Stimulated activated naive CD4-positive, alpha-beta T cell (primary cell): ENCODE results near the gene RMI1.
"Not testable (repeated sequence)": the region's sequence is repeated elsewhere in the genome, so short reads cannot be mapped to it uniquely, and the experiment has no call there.

ENCODE experiments used
- DNase-seq, 6 experiments: peaks; one replicate each; lab custom pipeline; 2025; lab: John Stamatoyannopoulos, UW

Gene RMI1

DNA sequence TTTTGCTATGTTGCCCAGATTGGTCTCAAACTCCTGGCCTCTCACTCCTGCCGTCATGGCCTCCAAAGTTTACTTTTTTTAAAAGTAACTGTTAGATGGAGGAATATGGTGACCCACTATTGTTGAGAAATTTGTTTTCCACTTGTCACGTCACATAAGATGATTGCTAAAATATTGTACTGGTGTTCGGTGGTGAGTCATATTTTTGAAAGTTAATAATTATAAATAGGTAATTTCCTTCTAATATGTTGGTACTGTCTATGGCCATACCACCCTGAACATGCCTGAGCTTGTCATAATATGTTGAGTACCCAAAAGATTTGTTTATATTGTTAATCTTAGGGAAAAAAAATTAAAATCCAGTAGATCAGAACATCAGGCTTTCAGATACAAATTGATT lies 22.6 kb downstream of the RMI1 start:
- DNase-seq, result no peak

DNA sequence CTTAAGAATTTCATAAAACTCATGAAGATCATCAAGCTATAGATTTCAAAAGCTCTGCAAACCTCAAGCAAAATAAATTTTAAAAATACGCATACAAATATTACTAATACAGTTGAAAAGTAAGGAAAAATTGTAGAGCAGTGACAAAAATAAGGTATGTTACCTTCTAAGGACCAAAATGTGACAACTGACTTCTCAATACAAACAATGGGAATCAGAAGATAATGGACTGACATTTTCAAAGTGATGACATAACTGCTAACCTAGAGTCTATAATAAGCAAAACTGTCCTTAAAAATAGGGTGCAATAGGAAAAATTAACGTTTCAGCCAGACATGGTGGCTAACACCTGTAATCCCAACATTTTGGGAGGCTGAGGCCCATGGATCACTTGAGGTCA lies 27.1 kb downstream of the RMI1 start:
- DNase-seq, result no peak

DNA sequence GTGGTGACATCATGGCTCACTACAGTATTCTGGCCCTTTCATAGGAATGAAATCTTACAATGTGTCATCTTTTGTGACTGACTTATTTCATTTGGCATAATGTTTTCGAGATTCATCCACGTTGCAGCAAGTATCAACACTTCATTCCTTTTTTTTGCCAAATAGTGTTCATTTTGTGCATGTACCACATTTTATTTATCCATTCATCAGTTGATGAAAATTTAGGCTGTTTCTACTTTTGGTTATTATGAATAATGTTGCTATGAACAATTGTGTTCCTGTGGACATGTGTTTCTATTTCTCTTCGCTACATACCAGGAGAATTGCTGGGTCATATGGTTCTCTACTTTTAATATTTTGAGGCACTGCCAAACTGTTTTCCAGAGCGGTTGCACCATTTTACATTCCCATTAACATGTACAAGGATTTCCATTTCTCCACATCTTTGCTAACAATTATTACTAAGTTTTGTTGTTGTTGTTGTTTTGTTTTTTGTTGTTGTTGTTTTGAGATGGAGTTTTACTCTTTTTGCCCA lies 43.5 kb downstream of the RMI1 start:
- no peak for DNase-seq

DNA sequence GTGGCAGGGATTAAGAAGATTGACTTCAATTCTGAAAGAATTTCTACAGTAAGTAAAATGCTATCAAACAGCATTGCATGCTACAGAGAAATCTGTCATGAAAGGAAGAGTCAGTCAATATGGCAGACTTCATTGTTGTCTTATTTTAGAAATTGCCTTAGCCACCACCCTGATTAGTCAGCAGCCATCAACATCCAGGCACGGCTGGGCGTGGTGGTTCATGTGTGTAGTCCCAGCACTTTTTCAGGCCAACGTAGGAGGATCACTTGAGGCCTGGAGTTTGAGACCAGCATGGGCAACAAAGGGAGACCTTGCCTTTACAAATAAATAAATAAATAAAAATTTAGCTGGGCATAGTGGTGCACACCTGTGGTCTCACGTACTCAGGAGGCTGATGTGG lies 46.6 kb downstream of the RMI1 start:
- no peak for DNase-seq

DNA sequence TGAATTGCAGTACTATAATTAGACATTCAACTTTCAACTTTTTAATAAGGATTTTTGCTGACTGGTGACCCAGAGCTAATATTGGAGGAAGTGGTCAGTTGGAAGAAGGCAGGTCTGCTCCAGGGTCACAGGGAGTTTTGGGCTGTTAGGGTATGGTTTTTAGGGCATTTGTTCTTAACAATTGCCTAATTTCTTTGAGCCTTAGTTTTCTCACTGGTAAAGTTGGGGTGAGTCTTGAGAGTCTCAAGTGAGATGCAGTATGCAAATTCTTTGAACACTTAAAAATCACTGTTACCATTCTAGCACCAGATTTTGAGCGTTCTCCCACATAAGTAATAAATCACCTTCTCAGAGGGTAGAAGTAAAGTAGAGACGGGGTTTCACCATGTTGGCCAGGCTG lies 50.9 kb downstream of the RMI1 start:
- no peak for DNase-seq

DNA sequence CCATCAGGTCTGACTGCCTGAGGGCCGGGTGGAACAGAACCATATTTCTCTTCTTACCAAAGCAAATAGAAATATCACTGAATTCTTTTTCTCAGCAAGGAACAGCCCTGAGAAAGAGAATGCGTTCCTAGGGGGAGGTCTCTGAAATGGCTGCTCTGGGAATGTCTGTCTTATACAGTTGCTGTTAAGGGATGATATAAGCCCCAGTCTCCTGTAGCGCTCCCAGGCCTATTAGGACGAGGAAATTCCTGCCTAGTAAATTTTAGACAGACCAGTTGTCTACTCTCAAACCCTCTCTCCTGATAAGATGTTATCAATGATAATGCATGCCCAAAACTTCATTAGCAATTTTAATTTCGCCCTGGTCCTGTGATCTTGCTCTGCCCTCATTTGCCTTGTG lies 61.3 kb downstream of the RMI1 start:
- not testable (repeated sequence) for DNase-seq

DNA sequence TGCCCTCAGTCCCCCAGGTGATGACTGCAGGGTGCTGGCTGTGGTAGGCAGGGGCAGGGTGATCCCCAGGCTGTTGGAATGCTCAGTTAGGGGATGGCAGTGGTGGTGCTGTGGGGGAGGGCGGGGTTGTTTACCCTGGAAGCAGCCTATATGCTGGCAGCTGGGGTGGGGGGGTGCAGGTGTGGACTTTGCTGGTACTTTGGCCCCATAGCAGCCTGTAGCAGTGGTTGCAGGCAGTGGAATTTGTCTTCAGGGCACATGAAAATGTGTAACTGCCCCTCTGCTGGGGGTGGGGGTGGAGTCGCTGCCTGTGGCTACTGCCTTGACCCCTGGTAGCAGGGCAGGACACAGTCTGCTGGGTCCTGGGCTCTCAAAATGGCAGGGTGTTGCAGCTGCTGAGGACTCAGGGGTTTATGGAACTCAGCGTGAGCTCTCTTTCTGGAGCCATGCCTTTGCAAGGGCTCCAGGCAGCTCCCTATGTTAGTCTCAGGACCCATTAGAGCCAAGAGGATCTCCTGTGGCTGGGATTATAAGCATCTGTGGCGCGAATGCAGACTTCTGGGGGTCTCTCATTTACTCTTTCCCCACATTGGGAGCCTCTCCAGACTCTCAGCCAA lies 65.0 kb downstream of the RMI1 start:
- DNase-seq, result no peak
